Islet precursor cell (in vitro differentiated cells): ENCODE results near the gene ANKRD31.

Experiments used
- DNase-seq: peaks from one replicate; pipeline ENCODE4 v3.0.0-alpha.2; 2018

The ANKRD31 gene

GRCh38 chr5:75054134-75054930 is 182.3 kb downstream of the ANKRD31 start:
- peak; percentile 81 for DNase-seq

DNA sequence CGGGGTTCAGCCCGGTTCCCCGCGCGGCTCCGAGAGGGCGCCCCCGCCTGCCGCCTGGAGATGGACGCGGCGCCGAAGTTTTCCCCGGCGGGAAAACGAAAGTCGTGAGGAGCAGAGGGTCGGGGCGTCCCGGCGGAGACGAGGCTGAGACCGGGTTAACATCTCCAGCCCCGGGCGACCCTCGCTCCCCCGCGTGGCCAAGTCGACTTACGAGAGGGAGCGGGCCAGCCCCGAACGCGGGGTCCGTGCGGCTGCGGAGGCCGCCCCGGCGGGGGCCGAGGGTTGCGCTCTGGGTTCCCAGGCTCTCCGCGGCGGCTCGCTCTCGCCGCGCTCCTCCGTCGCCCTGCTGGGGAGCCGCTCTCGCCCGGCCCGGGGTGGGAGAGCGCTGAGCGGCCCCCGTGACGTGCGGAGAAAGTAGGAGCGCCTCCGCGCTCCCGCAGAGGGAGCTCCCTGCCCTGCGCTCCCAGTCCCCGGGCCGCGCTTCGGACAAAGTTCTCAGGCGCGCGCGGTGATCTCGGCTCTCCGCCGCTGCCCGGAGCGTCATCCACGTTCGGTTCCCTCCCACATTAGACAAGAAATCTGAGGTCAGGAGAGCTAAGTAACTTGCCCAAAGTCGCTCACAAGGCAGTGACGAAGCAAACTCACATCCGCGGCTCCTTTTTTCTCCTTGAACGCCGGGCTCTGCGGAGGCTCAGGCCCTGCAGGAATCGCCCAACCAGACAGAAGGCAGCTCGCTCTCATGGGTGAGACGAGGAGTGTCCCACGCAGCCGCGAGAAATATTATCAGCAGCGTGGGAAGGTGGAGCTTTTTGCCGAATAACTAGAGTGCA is 183.2 kb downstream of the ANKRD31 start:
- peak; percentile 90 for DNase-seq

GRCh38 chr5:75053054-75053303 is 183.7 kb downstream of the ANKRD31 start:
- no peak for DNase-seq

DNA sequence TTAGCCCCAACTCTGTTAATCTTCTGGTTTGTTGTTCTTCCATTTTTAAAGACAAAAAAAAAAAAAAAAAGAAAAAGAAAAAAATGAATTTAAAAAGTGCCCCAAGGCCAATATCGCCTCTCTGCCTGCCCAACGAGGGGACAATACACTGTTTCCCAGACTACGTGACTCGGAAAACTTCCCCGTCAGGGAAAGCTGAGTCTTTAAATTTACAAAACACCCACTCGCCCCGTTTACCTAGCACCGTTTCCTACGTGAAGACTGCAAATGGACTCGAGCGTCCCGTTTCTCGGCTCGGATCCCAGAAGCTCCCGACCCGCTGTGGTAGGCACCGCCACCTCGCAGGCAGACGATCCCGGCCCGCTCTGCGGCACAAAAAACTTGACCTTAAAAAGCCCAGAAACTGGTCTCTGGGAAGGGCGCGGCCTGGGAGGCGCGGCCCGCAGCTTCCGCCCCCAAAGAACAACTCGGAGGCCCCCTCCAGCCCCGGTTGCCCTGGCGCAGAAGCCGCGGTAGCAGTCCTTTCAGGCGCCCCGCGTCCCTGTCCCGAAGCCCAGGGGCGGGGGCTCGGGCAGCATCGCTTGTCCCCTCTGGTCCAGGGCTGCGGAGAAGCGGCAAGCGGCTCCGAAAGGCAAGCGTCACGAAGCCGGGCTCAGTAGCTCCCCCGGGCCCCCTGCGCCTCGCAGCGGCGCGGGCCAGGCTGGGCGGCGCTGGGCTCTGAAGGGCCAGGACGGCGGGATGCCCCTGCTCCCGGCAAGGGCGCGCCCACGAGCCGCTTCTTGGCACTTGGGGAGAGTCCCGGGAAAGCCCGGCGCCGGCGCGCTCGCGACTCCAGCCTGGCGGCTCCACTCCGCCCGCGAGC is 184.3 kb downstream of the ANKRD31 start, which contains the start of gene GCNT4:
Gene GCNT4 (minus strand): TSS at position 367 of the 862 bp plus-strand sequence. CDS start 22,521 bp downstream, outside the sequence.
- DNase-seq = peak; percentile 72

GRCh38 chr5:75051217-75051751 is 185.4 kb downstream of the ANKRD31 start:
- no peak for DNase-seq

DNA sequence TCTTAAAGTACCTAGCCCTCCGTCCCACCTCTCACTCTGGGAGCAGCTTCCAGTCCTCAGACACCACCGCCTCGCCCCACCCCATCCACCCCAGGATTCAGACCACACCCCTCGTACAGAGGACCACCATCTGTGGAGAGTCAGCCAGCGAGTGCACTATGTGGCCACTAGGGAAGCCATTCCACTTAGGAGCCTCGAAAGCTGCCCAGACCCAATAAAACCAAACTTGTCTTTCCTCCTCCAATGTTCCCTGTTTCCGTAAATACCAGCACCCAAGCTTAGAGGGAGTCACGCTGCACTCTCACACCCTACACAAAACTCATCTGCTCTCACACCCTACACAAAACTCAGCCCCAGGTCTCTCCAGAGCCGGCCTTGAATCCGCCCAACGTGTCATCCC is 186.3 kb downstream of the ANKRD31 start:
- peak; percentile 74 for DNase-seq

DNA sequence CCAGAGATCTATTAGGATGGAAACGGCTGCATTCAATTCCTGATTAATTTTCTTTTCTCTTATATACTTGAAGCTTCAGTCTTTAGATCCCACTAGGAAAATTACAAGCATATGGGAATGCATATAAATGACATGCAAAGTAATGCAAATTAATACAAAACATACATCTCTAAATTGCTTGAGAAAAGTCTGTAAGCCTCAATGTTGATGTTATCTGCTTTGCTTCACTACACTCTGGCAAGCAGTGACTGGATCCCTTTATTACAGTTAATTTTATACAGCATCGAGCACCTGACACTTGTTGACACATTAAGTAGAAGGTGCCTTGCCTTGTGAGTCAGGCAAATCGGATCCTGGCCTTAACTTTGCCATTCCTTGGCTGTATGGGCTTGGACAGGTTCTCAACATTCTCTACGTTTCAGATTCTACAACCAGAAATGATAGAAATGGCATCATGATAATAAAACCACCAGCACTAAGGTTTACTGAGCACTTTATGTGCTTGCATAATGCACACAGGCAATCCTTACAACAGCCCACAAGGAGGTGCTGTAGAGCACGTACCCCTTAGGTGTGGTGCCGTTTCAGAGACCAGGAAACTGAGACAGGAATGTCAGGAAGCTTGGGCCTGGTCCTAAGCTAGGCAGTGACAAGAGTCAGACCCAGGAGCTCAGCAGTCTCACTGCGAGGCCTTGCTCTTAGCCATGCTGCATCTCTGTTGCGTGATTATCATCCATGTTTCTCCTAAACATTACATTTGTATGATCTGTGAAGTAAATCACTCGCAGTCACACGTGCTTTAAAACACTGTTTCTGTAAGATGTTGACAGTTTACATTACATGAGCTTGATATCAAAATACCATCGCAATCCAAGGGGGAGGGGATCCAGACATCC is 187.0 kb downstream of the ANKRD31 start:
- DNase-seq = peak; percentile 87

DNA sequence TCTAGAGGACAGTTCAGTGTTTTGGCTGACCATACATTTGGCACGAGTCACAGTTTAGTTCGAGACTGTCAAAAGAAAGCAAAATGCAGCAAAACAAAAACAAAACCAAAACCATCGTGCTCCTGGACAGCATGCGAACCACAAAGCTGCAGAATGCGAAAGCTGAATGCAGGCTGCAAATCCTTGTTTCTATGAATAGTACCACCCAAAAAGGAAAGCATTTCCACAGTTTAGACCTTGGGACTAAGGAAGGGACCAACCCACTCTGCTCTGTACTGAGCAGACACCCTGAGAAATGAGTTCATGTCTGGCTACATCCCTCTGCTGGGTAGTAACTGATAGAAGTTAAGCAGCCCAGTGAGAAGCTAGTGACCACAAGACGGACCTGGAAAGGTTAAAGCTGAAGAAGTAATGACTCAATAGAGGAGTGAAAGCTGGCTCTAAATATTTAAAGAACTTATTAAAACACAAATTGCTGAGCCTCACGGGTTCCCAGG is 188.2 kb downstream of the ANKRD31 start:
- peak; percentile 66 for DNase-seq

DNA sequence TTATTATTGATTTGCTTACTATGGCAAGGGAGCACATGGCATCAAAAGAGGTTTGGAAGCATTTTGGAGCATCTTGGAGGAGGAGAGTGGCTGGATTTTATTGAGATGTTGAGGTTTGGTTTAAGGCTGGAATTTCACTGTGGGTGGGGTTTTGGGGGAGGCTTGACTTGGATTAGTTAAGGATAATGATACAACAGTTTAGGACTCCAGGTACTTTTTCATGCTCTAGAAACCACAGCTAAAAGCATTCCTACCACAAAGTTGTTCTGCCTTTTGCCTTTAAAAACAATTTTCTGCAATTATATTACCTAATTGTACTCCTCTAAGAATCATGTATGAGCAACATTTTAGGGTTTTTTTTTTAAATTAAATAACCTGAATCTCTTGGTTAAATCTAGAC is 189.3 kb downstream of the ANKRD31 start:
- no peak for DNase-seq

DNA sequence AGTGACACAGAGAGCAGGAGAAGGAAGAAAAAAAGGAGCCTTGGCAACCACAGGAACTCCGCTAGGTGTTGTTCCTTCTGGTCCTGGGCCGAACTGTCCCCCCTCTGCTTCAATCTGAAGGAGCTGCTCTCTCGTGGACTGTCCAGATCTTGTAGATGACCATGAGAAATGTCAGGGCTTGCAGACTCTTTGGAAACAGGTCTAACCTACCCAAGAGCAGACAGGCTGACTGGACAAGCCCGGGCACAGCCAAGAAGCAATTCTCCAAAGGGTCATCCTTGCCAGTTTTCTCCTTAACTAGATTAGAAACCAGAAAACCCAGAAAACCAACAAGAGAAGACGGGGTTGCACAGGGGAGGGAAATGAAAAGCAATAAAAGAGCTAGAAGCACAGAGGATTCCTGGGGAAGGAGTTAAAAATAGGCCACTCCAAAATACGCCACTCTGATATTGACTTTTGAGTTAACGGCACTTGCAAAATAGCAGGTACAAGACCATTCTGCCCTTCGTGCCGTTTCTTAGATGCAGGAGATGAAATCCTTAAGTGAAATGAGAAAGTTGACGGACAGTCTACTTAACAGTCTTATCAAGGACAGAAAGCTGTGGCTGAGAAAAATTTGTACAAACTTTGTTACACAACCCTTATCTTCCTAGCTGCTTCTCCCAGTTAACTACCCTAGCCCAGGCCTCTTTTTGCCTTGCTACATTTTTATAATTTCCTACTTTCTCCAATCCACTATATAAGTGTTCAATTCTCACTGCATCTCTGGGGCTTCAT is 190.1 kb downstream of the ANKRD31 start:
- no peak for DNase-seq

GRCh38 chr5:75045071-75045470 is 191.6 kb downstream of the ANKRD31 start:
- DNase-seq = no peak

DNA sequence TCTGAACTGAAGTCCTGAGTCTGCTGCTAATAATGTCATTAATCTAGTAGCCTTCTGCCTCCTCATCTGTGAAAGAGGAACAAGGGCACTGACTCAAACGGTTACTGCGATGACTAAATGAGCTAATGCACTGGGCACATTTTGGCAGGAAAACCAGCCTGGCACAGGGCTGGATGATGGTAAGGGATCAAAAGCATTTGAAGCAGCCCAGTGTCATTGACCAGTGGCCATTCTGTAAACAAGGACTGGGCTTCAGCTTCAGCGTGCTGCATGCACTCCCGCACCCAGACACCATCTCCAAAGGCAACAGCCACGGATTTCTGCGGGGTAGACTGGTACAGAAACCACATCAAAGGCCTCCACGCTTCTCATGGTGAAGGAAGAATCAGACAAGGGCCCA is 192.3 kb downstream of the ANKRD31 start:
- DNase-seq = no peak

GRCh38 chr5:75043633-75044264 is 192.9 kb downstream of the ANKRD31 start:
- DNase-seq = no peak

GRCh38 chr5:75042522-75042921 is 194.2 kb downstream of the ANKRD31 start:
- no peak for DNase-seq

DNA sequence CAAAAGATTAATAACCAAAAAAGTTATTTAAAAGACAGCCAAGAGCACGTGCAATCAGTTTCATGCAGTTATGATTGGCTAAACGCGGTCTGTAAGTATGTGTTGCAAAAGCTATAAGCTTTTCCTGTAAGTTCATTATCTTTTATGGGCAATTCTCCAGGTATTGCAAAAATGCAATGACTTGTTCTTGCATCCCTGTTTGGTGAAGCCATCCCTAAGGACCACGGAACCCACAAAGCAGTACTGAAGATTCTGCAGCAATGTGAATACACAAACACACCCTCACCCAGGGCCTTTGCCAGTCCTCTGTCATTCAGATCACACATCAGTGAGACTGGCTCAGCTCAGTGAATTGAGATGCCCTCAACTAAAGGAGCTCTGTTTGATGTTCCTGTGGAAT is 195.7 kb downstream of the ANKRD31 start:
- no peak for DNase-seq

DNA sequence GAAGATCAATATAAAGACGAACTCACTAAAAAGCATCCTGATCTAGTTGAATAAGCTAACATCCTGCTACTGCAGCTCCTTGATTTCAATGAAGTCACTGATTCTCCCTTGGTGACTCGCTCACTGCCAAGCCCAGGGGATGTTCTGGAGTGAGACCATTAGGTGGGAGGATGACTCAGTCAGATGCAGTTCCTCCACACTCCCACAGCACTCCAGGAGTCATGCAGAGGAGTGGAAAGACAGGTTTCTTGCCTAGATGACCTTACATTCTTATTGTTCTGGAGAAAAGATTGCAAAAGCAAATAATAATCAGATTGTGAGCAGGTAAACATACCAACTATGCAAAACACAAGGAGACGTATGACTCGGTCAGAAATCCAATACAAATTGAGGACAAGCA is 199.6 kb downstream of the ANKRD31 start:
- DNase-seq = peak; percentile 95

- no peak for DNase-seq
These were observed 202.4 kb downstream of the ANKRD31 start for GRCh38 chr5:75034137-75034739.

DNA sequence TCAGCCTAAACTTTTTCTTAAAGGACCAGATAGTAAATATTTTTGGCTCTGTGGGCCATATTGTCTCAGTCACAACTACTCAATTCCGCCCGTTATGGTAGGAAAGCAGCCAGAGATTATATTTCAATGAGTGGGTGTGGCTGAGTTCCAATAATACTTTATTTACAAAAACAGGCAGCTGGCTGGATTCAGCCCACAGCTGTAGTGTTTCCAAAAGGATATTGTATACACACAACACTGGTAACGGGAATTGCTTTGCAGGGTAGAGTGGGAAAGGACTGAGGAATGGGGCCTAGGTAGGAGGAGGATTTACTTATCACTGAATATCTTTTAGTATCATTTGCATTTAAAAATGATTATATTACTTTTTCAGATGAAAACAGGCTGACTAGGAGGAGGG is 205.3 kb downstream of the ANKRD31 start:
- no peak for DNase-seq

GRCh38 chr5:75028090-75028489 is 208.6 kb downstream of the ANKRD31 start:
- DNase-seq = no peak
